Neural cell (in vitro differentiated cells): ENCODE data around the gene TSPOAP1. TPM values are rescaled to one million over a fixed set of nuclear protein-coding genes. Genes with fewer than 3 reads are reported as not detected.

Experiments used
- H2AFZ ChIP-seq: fragments of 200-600, 300-800 bp; sonication (generic), shearing (Covaris generic); 2 replicates; pipeline ENCODE4 v1.6.0; 2014; ENCODE audit warnings: low read depth, mild to moderate bottlenecking, antibody characterized with exemption, low read length, moderate library complexity
- H3F3A ChIP-seq: fragments of 200-600 bp; shearing (Covaris generic); 2 replicates; pipeline ENCODE4 v1.6.1; 2016; ENCODE audit warnings: mild to moderate bottlenecking, moderate library complexity, mixed read lengths, antibody characterized with exemption, low read length; ENCODE audit not compliant: insufficient read depth, poor library complexity, severe bottlenecking
- H3K27ac ChIP-seq: fragments of 200-600, 300-800 bp; sonication (generic), shearing (Covaris generic); 2 replicates; pipeline ENCODE4 v1.5.1; 2014; ENCODE audit warnings: mild to moderate bottlenecking, low read length, moderate library complexity
- H3K27me3 ChIP-seq: fragments of 300-800, 200-600 bp; sonication (generic), shearing (Covaris generic); 2 replicates; pipeline ENCODE4 v1.6.0; 2014; ENCODE audit warnings: mild to moderate bottlenecking, low read depth, low read length, moderate library complexity; ENCODE audit not compliant: insufficient read depth
- H3K36me3 ChIP-seq: fragments of 300-800, 200-600 bp; sonication (generic), shearing (Covaris generic); 2 replicates; pipeline ENCODE4 v1.5.1; 2014; ENCODE audit warnings: mild to moderate bottlenecking, antibody characterized with exemption, low read length, moderate library complexity; ENCODE audit not compliant: insufficient read depth
- H3K4me2 ChIP-seq: fragments of 300-800, 200-600 bp; sonication (generic), shearing (Covaris generic); 2 replicates; pipeline ENCODE4 v1.6.0; 2014; ENCODE audit warnings: mild to moderate bottlenecking, low read length
- H3K4me3 ChIP-seq: fragments of 300-800, 200-600 bp; sonication (generic), shearing (Covaris generic); 2 replicates; pipeline ENCODE4 v1.5.1; 2014; ENCODE audit warnings: mild to moderate bottlenecking, low read length, moderate library complexity
- H3K79me2 ChIP-seq: fragments of 200-600 bp; shearing (Covaris generic); replicated peaks from 2 replicates; pipeline ENCODE4 v1.6.0; 2014; ENCODE audit warnings: mild to moderate bottlenecking, low read length, moderate library complexity; ENCODE audit not compliant: insufficient read depth
- H3K9ac ChIP-seq: fragments of 300-800, 200-600 bp; sonication (generic), shearing (Covaris generic); 2 replicates; pipeline ENCODE4 v1.6.1; 2016; ENCODE audit warnings: mild to moderate bottlenecking, low read length, mixed read lengths
- H3K9me2 ChIP-seq: fragments of 200-600 bp; shearing (Covaris generic); 2 replicates; pipeline ENCODE4 v1.6.1; 2016; ENCODE audit warnings: mild to moderate bottlenecking, low read length, mixed read lengths; ENCODE audit not compliant: insufficient read depth
- H3K9me3 ChIP-seq: fragments of 200-600, 300-800 bp; sonication (generic), shearing (Covaris generic); 2 replicates; pipeline ENCODE4 v1.6.1; 2016; ENCODE audit warnings: mild to moderate bottlenecking, mixed run types, low read length, moderate library complexity, mixed read lengths
- H4K20me1 ChIP-seq: fragments of 200-600 bp; shearing (Covaris generic); 2 replicates; pipeline ENCODE4 v1.6.1; 2016; ENCODE audit warnings: mild to moderate bottlenecking, mixed run types; ENCODE audit not compliant: insufficient read depth
- EP300 ChIP-seq: fragments of 450-650 bp; conservative IDR thresholded peaks from 2 replicates; pipeline ENCODE4 v1.6.1; 2014; ENCODE audit warnings: antibody characterized with exemption, mild to moderate bottlenecking, moderate library complexity; ENCODE audit not compliant: poor library complexity, severe bottlenecking
- EZH2 ChIP-seq: fragments of 200-600, 300-800 bp; shearing (Covaris generic), sonication (generic); IDR thresholded peaks from 2 replicates; pipeline ENCODE4 v1.6.1; 2014; ENCODE audit warnings: antibody characterized with exemption, low read length, borderline replicate concordance, mild to moderate bottlenecking; ENCODE audit not compliant: insufficient read depth, poor library complexity, severe bottlenecking
- MXI1 ChIP-seq: fragments of 450-650 bp; conservative IDR thresholded peaks from 2 replicates; pipeline ENCODE4 v1.6.1; 2014; ENCODE audit warnings: antibody characterized with exemption, mild to moderate bottlenecking; ENCODE audit not compliant: poor library complexity, severe bottlenecking
- POLR2AphosphoS5 ChIP-seq: IDR thresholded peaks from 2 replicates; pipeline ENCODE4 v1.6.1; 2012
- RAD21 ChIP-seq: fragments of 450-650 bp; conservative IDR thresholded peaks from 2 replicates; pipeline ENCODE4 v1.6.1; 2014; ENCODE audit warnings: antibody characterized with exemption, mild to moderate bottlenecking, moderate library complexity
- REST ChIP-seq: IDR thresholded peaks from 2 replicates; pipeline ENCODE4 v1.6.1; 2012; ENCODE audit warnings: borderline replicate concordance
- SMC3 ChIP-seq: fragments of 450-650 bp; conservative IDR thresholded peaks from 2 replicates; pipeline ENCODE4 v1.6.1; 2014; ENCODE audit warnings: antibody characterized with exemption, mild to moderate bottlenecking, moderate library complexity; ENCODE audit not compliant: poor library complexity
- TAF1 ChIP-seq: IDR thresholded peaks from 2 replicates; pipeline ENCODE4 v1.6.1; 2012; ENCODE audit warnings: low read depth
- polyA plus RNA-seq: library from polyadenylated mRNA; depleted of rRNA; stranded (reverse); fragments of >200 nt; gene quantifications from 2 replicates; pipeline ENCODE4 v1.2.3, GENCODE V29; 2014
- TF ChIP-seq, protein P1 (sequence below): fragments of 450-650 bp; IDR thresholded peaks from 2 replicates; pipeline ENCODE4 v1.5.1; 2014; ENCODE audit warnings: antibody characterized with exemption, mild to moderate bottlenecking, moderate library complexity; ENCODE audit not compliant: poor library complexity, severe bottlenecking

The TSPOAP1 gene
- polyA plus RNA-seq, 1 donor from 2014 or later, result 103 TPM

DNA sequence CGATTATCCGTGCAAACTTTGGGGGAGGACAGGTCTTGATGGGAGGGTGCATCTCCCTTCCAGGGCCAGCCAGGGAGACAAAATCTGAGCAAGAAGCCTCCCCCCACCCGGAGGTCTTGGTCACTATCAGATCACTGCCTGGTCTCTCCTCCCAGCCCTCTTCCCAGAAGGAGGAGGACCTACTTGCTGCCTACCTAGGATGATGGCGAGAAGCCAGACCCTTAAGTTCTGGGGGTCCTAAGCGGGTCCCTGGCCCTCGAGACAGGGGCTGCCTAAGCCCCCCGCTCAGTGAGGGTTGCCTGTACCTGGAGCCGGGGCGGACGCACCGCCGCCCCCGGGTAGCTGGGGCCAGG is 4.6 kb downstream of the TSPOAP1 start:
- Histone ChIP-seq H2AFZ (no peak overlapping the region), H3K4me2 (peak overlapping the region; percentile 96)
- TF ChIP-seq POLR2AphosphoS5, result no peak
- no peak for TF ChIP-seq EZH2
- TF ChIP-seq TAF1, result no peak
- TF ChIP-seq EP300, result no peak
- TF ChIP-seq MXI1, result no peak
- TF ChIP-seq SMC3, result no peak
- TF ChIP-seq, protein P1, sequence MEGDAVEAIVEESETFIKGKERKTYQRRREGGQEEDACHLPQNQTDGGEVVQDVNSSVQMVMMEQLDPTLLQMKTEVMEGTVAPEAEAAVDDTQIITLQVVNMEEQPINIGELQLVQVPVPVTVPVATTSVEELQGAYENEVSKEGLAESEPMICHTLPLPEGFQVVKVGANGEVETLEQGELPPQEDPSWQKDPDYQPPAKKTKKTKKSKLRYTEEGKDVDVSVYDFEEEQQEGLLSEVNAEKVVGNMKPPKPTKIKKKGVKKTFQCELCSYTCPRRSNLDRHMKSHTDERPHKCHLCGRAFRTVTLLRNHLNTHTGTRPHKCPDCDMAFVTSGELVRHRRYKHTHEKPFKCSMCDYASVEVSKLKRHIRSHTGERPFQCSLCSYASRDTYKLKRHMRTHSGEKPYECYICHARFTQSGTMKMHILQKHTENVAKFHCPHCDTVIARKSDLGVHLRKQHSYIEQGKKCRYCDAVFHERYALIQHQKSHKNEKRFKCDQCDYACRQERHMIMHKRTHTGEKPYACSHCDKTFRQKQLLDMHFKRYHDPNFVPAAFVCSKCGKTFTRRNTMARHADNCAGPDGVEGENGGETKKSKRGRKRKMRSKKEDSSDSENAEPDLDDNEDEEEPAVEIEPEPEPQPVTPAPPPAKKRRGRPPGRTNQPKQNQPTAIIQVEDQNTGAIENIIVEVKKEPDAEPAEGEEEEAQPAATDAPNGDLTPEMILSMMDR, result no peak
- TF ChIP-seq REST, result no peak
- no peak for TF ChIP-seq RAD21

GRCh38 chr17:58323366-58324055 is 5.1 kb downstream of the TSPOAP1 start:
- no peaks in the 10 kb centered on the region for H4K20me1 ChIP-seq
- H3K9me2 ChIP-seq, result no peaks in the 10 kb centered on the region
- no peaks in the 10 kb centered on the region for H3F3A ChIP-seq
- H3K27ac ChIP-seq, result no peak overlapping the region
- H3K79me2 ChIP-seq, result peaks cover 35% of the 10 kb centered on the region
- H3K9me3 ChIP-seq, result no peaks in the 10 kb centered on the region
- H3K9ac ChIP-seq, result peak overlapping the region; percentile 64
- H3K36me3 ChIP-seq, result no peaks in the 10 kb centered on the region
- TF ChIP-seq REST (no peak), EZH2 (no peak), MXI1 (no peak), TAF1 (no peak), EP300 (no peak), RAD21 (no peak), SMC3 (no peak), POLR2AphosphoS5 (no peak)
- TF ChIP-seq, protein P1, result no peak
- H3K27me3 ChIP-seq, result no peaks in the 10 kb centered on the region
- H3K4me3 ChIP-seq, result peak overlapping the region; percentile 83
- no peak overlapping the region for H2AFZ ChIP-seq
- peak overlapping the region; percentile 96 for H3K4me2 ChIP-seq

More for the DNA sequence above, 4.6 kb downstream of the TSPOAP1 start:
- H4K20me1 ChIP-seq, result no peaks in the 10 kb centered on the region
- H3F3A ChIP-seq, result no peaks in the 10 kb centered on the region
- no peaks in the 10 kb centered on the region for H3K9me2 ChIP-seq
- H3K27me3 ChIP-seq, result no peaks in the 10 kb centered on the region
- H3K4me3 ChIP-seq, result peak overlapping the region; percentile 83
- no peaks in the 10 kb centered on the region for H3K9me3 ChIP-seq
- peak overlapping the region; percentile 64 for H3K9ac ChIP-seq
- H3K27ac ChIP-seq, result no peak overlapping the region
- H3K79me2 ChIP-seq, result peaks cover 35% of the 10 kb centered on the region
- no peaks in the 10 kb centered on the region for H3K36me3 ChIP-seq
